Measurements from ENCODE around the gene GORASP2. TPM values are rescaled to one million over a fixed set of nuclear protein-coding genes. Genes with fewer than 3 reads are reported as not detected.

GORASP2 gene
- total RNA-seq, 1 experiment from 2014 or later = 102 TPM

DNA sequence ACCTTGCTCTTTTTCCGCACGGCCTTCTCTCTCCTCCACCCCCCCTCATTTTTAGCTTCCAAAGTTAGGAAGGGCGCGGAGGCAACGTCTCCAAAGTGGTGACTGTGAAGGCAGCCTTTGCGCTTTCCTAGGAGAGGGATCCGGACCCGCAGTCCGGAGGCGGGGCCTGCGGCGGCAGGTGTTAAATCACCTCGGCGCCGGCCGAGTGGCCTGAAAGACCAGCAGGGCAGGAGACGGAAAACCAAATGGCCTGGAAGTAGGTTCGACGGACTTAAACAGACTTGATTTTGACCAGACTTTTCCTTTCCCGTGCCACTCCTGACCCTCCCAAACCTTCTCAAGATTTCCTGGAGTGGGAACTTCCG lies 615 bp downstream of the GORASP2 start:
- ChIA-PET POLR2A (interaction anchor here (1.6 kb wide), 1 partner anchor 12 kb away, joined by 5 read pairs; no protein-coding TSS in a partner anchor), CTCF (interaction anchor here (0.8 to 4.5 kb wide), 23 partner anchors 8 to 644 kb away, joined by 3 to 34 read pairs (median 5); partner anchors contain the start of genes DCAF17, GAD1 and METTL8)
- H3K27ac Mint-ChIP-seq = peak overlapping the region; percentile 91

GRCh38 chr2:170930131-170930990 lies 1.3 kb downstream of the GORASP2 start:
- CTCF ChIA-PET = interaction anchor here (0.5 to 4.5 kb wide), 14 partner anchors 7 to 561 kb away, joined by 3 to 34 read pairs (median 6); partner anchors contain the start of genes DCAF17, GAD1 and METTL8
- H3K36me3 Mint-ChIP-seq = peaks cover 13% of the 10 kb centered on the region
- H3K4me1 Mint-ChIP-seq = peaks cover 46% of the 10 kb centered on the region
- peak overlapping the region; percentile 91 for H3K27ac Mint-ChIP-seq
- peaks cover 4% of the 10 kb centered on the region; the same call in 1 of the 2 replicates for H3K9me3 Mint-ChIP-seq
- no peak for DNase-seq (ENCODE audit: low spot score)
- H3K4me3 Mint-ChIP-seq = peak overlapping the region; percentile 91
- peak; percentile 28; the same call in 1 of the 2 replicates for TF ChIP-seq MAX (CRISPR knock-in tag; IDR thresholded peaks at IDR 0.05)
- TF ChIP-seq ZNF281 (CRISPR knock-in tag; IDR thresholded peaks at IDR 0.05) = no peak
- no peaks in the 10 kb centered on the region for H3K27me3 Mint-ChIP-seq (ENCODE audit: low read depth)
- POLR2A ChIA-PET = interaction anchor here (0.6 kb wide), 1 partner anchor 16 kb away, joined by 3 read pairs; no protein-coding TSS in a partner anchor
- ATAC-seq = no peak

More for the DNA sequence above, 615 bp downstream of the GORASP2 start:
- peak; percentile 10 for ATAC-seq
- Mint-ChIP-seq H3K4me1 (peaks cover 46% of the 10 kb centered on the region), H3K27me3 (ENCODE audit: low read depth) (no peaks in the 10 kb centered on the region), H3K36me3 (peaks cover 19% of the 10 kb centered on the region), H3K9me3 (peaks cover 9% of the 10 kb centered on the region), H3K4me3 (peak overlapping the region; percentile 91)
- 0 out of 2 replicates have a peak, but pooled peaks have one; percentile 8 for TF ChIP-seq ELF4 (CRISPR knock-in tag; IDR thresholded peaks at IDR 0.05; ENCODE audit: low read depth)
- no peak for TF ChIP-seq IRF2 (CRISPR knock-in tag; IDR thresholded peaks at IDR 0.05; ENCODE audit: borderline replicate concordance, low read depth)
- peak; percentile 74 for DNase-seq (ENCODE audit: low spot score)

GRCh38 chr2:170930991-170931266 lies 1.9 kb downstream of the GORASP2 start:
- Mint-ChIP-seq H3K36me3 (peaks cover 10% of the 10 kb centered on the region), H3K27me3 (ENCODE audit: low read depth) (no peaks in the 10 kb centered on the region), H3K27ac (peak overlapping the region; percentile 91), H3K9me3 (peaks cover 4% of the 10 kb centered on the region; the same call in 1 of the 2 replicates), H3K4me1 (peaks cover 46% of the 10 kb centered on the region), H3K4me3 (peak overlapping the region; percentile 91)
- ATAC-seq = no peak
- POLR2A ChIA-PET = no interaction called here
- no peak for DNase-seq (ENCODE audit: low spot score)
- CTCF ChIA-PET = interaction anchor here (0.5 to 4.5 kb wide), 2 partner anchors 58 to 280 kb away, joined by 5 to 20 read pairs; no protein-coding TSS in a partner anchor
- TF ChIP-seq ZNF512 (CRISPR knock-in tag; IDR thresholded peaks at IDR 0.05; ENCODE audit: borderline replicate concordance) (no peak), RORB (CRISPR knock-in tag; IDR thresholded peaks at IDR 0.05) (no peak), FOXP1 (CRISPR knock-in tag; IDR thresholded peaks at IDR 0.05; ENCODE audit: borderline replicate concordance) (no peak)

- H3K36me3 Mint-ChIP-seq = peaks cover 4% of the 10 kb centered on the region; the same call in 1 of the 2 replicates
- ATAC-seq (no peak), DNase-seq (ENCODE audit: low spot score) (no peak)
- peaks cover 38% of the 10 kb centered on the region for H3K4me1 Mint-ChIP-seq
- CTCF ChIA-PET = interaction anchor here (4.5 kb wide), 1 partner anchor 59 kb away, joined by 20 read pairs; no protein-coding TSS in a partner anchor
- H3K4me3 Mint-ChIP-seq = peak overlapping the region; percentile 33; the same call in 1 of the 2 replicates
- POLR2A ChIA-PET = no interaction called here
- peak overlapping the region; percentile 95 for H3K27ac Mint-ChIP-seq
- no peaks in the 10 kb centered on the region for H3K27me3 Mint-ChIP-seq (ENCODE audit: low read depth)
- peaks cover under 1% of the 10 kb centered on the region; the same call in 1 of the 2 replicates for H3K9me3 Mint-ChIP-seq
- no peak for TF ChIP-seq ZNF281 (CRISPR knock-in tag; IDR thresholded peaks at IDR 0.05)
- TF ChIP-seq ZNF121 (CRISPR knock-in tag; IDR thresholded peaks at IDR 0.05) = no peak
- no peak for TF ChIP-seq ZNF423 (CRISPR knock-in tag; IDR thresholded peaks at IDR 0.05)
- no peak for TF ChIP-seq ELF4 (CRISPR knock-in tag; IDR thresholded peaks at IDR 0.05; ENCODE audit: low read depth)
- TF ChIP-seq AR (CRISPR knock-in tag; IDR thresholded peaks at IDR 0.05) = no peak
These were observed 3.1 kb downstream of the GORASP2 start for GRCh38 chr2:170932166-170932565.

Measured in WTC11 (cell line).